Skeletal muscle satellite cell (primary cell): ENCODE data around the gene HPSE2.

Source experiments
- H3K27me3 ChIP-seq: 2 replicates; pipeline ENCODE4 v1.7.0; 2013; ENCODE audit warnings: low read length; ENCODE audit not compliant: control insufficient read depth, insufficient read depth
- H3K36me3 ChIP-seq: 2 replicates; pipeline ENCODE4 v1.7.0; 2013; ENCODE audit warnings: mild to moderate bottlenecking, control low read depth, low read length; ENCODE audit not compliant: insufficient read depth
- H3K4me1 ChIP-seq: 2 replicates; pipeline ENCODE4 v1.7.0; 2013; ENCODE audit warnings: low read length; ENCODE audit not compliant: control insufficient read depth, insufficient read depth
- H3K4me2 ChIP-seq: 2 replicates; pipeline ENCODE4 v1.7.0; 2013; ENCODE audit warnings: mild to moderate bottlenecking, low read length
- H3K4me3 ChIP-seq: 2 replicates; pipeline ENCODE4 v1.7.0; 2013; ENCODE audit warnings: low read length
- H3K9ac ChIP-seq: 2 replicates; pipeline ENCODE4 v1.7.0; 2013; ENCODE audit warnings: mild to moderate bottlenecking, low read depth, low read length, moderate library complexity
- H3K9me3 ChIP-seq: replicated peaks from 2 replicates; pipeline ENCODE4 v1.7.0; 2013; ENCODE audit warnings: mild to moderate bottlenecking, control low read depth, low read length

The HPSE2 gene

GRCh38 chr10:98627711-98628110 is 607.9 kb downstream of the HPSE2 start:
- Histone ChIP-seq H3K9ac (no peak overlapping the region), H3K9me3 (no peaks in the 10 kb centered on the region), H3K36me3 (no peaks in the 10 kb centered on the region), H3K4me2 (no peak overlapping the region), H3K4me3 (no peak overlapping the region), H3K4me1 (no peaks in the 10 kb centered on the region), H3K27me3 (no peaks in the 10 kb centered on the region)

GRCh38 chr10:98624963-98625362 is 610.7 kb downstream of the HPSE2 start:
- H3K36me3 ChIP-seq = no peaks in the 10 kb centered on the region
- H3K27me3 ChIP-seq = no peaks in the 10 kb centered on the region
- no peak overlapping the region for H3K4me2 ChIP-seq
- H3K9me3 ChIP-seq = no peaks in the 10 kb centered on the region
- H3K4me3 ChIP-seq = no peak overlapping the region
- no peak overlapping the region for H3K9ac ChIP-seq
- no peaks in the 10 kb centered on the region for H3K4me1 ChIP-seq

- Histone ChIP-seq H3K27me3 (no peaks in the 10 kb centered on the region), H3K9me3 (no peaks in the 10 kb centered on the region), H3K4me2 (no peak overlapping the region), H3K9ac (no peak overlapping the region), H3K4me3 (no peak overlapping the region), H3K4me1 (no peaks in the 10 kb centered on the region), H3K36me3 (no peaks in the 10 kb centered on the region)
These were observed 612.5 kb downstream of the HPSE2 start for GRCh38 chr10:98623176-98623575.

- H3K36me3 ChIP-seq = no peaks in the 10 kb centered on the region
- H3K9me3 ChIP-seq = no peaks in the 10 kb centered on the region
- H3K27me3 ChIP-seq = no peaks in the 10 kb centered on the region
- no peaks in the 10 kb centered on the region for H3K4me1 ChIP-seq
- no peak overlapping the region for H3K9ac ChIP-seq
- H3K4me3 ChIP-seq = no peak overlapping the region
- no peak overlapping the region for H3K4me2 ChIP-seq
These were observed 614.0 kb downstream of the HPSE2 start for GRCh38 chr10:98621630-98622029.

GRCh38 chr10:98620503-98620902 is 615.1 kb downstream of the HPSE2 start:
- H3K4me3 ChIP-seq = no peak overlapping the region
- H3K9me3 ChIP-seq = no peaks in the 10 kb centered on the region
- H3K36me3 ChIP-seq = no peaks in the 10 kb centered on the region
- H3K9ac ChIP-seq = no peak overlapping the region
- H3K27me3 ChIP-seq = no peaks in the 10 kb centered on the region
- H3K4me1 ChIP-seq = no peaks in the 10 kb centered on the region
- no peak overlapping the region for H3K4me2 ChIP-seq

GRCh38 chr10:98619446-98619845 is 616.2 kb downstream of the HPSE2 start:
- H3K4me3 ChIP-seq = no peak overlapping the region
- no peaks in the 10 kb centered on the region for H3K36me3 ChIP-seq
- H3K4me2 ChIP-seq = no peak overlapping the region
- no peak overlapping the region for H3K9ac ChIP-seq
- no peaks in the 10 kb centered on the region for H3K27me3 ChIP-seq
- no peaks in the 10 kb centered on the region for H3K4me1 ChIP-seq
- H3K9me3 ChIP-seq = no peaks in the 10 kb centered on the region

- no peak overlapping the region for H3K9ac ChIP-seq
- no peaks in the 10 kb centered on the region for H3K27me3 ChIP-seq
- no peak overlapping the region for H3K4me3 ChIP-seq
- no peaks in the 10 kb centered on the region for H3K36me3 ChIP-seq
- no peaks in the 10 kb centered on the region for H3K9me3 ChIP-seq
- H3K4me1 ChIP-seq = no peaks in the 10 kb centered on the region
- H3K4me2 ChIP-seq = no peak overlapping the region
These were observed 617.6 kb downstream of the HPSE2 start for GRCh38 chr10:98617906-98618520.

GRCh38 chr10:98613446-98613845 is 622.2 kb downstream of the HPSE2 start:
- Histone ChIP-seq H3K4me3 (no peak overlapping the region), H3K4me1 (no peaks in the 10 kb centered on the region), H3K9me3 (no peaks in the 10 kb centered on the region), H3K36me3 (no peaks in the 10 kb centered on the region), H3K27me3 (peaks cover 5% of the 10 kb centered on the region), H3K9ac (no peak overlapping the region), H3K4me2 (no peak overlapping the region)

GRCh38 chr10:98611436-98611835 is 624.2 kb downstream of the HPSE2 start:
- Histone ChIP-seq H3K9me3 (no peaks in the 10 kb centered on the region), H3K36me3 (no peaks in the 10 kb centered on the region), H3K4me2 (no peak overlapping the region), H3K4me3 (no peak overlapping the region), H3K27me3 (peaks cover 14% of the 10 kb centered on the region), H3K9ac (no peak overlapping the region), H3K4me1 (no peaks in the 10 kb centered on the region)

- Histone ChIP-seq H3K4me1 (no peaks in the 10 kb centered on the region), H3K36me3 (no peaks in the 10 kb centered on the region), H3K27me3 (peaks cover 14% of the 10 kb centered on the region), H3K4me2 (no peak overlapping the region), H3K4me3 (no peak overlapping the region), H3K9me3 (no peaks in the 10 kb centered on the region), H3K9ac (no peak overlapping the region)
These were observed 624.8 kb downstream of the HPSE2 start for GRCh38 chr10:98610836-98611235.

GRCh38 chr10:98610301-98610700 is 625.4 kb downstream of the HPSE2 start:
- H3K9me3 ChIP-seq = no peaks in the 10 kb centered on the region
- no peaks in the 10 kb centered on the region for H3K36me3 ChIP-seq
- H3K4me3 ChIP-seq = no peak overlapping the region
- no peak overlapping the region for H3K4me2 ChIP-seq
- H3K4me1 ChIP-seq = no peaks in the 10 kb centered on the region
- H3K27me3 ChIP-seq = peaks cover 14% of the 10 kb centered on the region
- no peak overlapping the region for H3K9ac ChIP-seq

GRCh38 chr10:98609265-98609664 is 626.4 kb downstream of the HPSE2 start:
- Histone ChIP-seq H3K36me3 (no peaks in the 10 kb centered on the region), H3K9ac (no peak overlapping the region), H3K9me3 (no peaks in the 10 kb centered on the region), H3K4me3 (no peak overlapping the region), H3K4me2 (no peak overlapping the region), H3K27me3 (peaks cover 14% of the 10 kb centered on the region), H3K4me1 (no peaks in the 10 kb centered on the region)
